HepG2 (cell line): ENCODE results near the gene VSIG10L2. TPM values are rescaled to one million over a fixed set of nuclear protein-coding genes. Genes with fewer than 3 reads are reported as not detected.
A peak's percentile ranks its signal among the peaks of the same experiment; 100 is the strongest.

Experiments used
- ATAD3A ChIP-seq: sonication (generic); formaldehyde crosslinking; IDR thresholded peaks from 2 replicates; pipeline ENCODE4 v1.4.0; 2020; ENCODE audit warnings: missing genetic modification reagents
- ATF7-NPFF ChIP-seq: sonication (generic); formaldehyde crosslinking; IDR thresholded peaks from 2 replicates; pipeline ENCODE4 v1.8.1; 2023; ENCODE audit warnings: mild to moderate bottlenecking, low read depth, missing genetic modification reagents, moderate library complexity
- BCL6 ChIP-seq: IDR thresholded peaks from 2 replicates; pipeline ENCODE4 v1.6.1; 2016; ENCODE audit warnings: missing genetic modification reagents, missing compliant biosample characterization
- FIP1L1 ChIP-seq: fragments of 200-400 bp; formaldehyde crosslinking; IDR thresholded peaks from 2 replicates; pipeline ENCODE4 v1.6.1; 2018; ENCODE audit warnings: low read depth, mild to moderate bottlenecking, low read length, moderate library complexity, borderline replicate concordance; ENCODE audit not compliant: insufficient read depth
- GATA4 ChIP-seq: sonication (generic); IDR thresholded peaks from 2 replicates; pipeline ENCODE4 v1.6.1; 2016; ENCODE audit warnings: antibody characterized with exemption, low read depth, borderline replicate concordance
- ISX ChIP-seq: sonication (generic); formaldehyde crosslinking; conservative IDR thresholded peaks from 2 replicates; pipeline ENCODE4 v1.5.0; 2020; ENCODE audit warnings: missing genetic modification reagents
- NR2F6 ChIP-seq, 2 experiments: IDR thresholded peaks; 2 replicates each; pipeline ENCODE4 v1.6.1; 2016; ENCODE audit warnings: antibody characterized with exemption in 1 of 2, mild to moderate bottlenecking in 1 of 2
- RBM22 ChIP-seq: fragments of 200-400 bp; formaldehyde crosslinking; optimal IDR thresholded peaks from 2 replicates; pipeline ENCODE3; 2017; ENCODE audit warnings: mild to moderate bottlenecking, low read length, moderate library complexity
- SAP130 ChIP-seq: IDR thresholded peaks from 2 replicates; pipeline ENCODE4 v1.6.1; 2016; ENCODE audit warnings: low read depth
- SOX5 ChIP-seq: IDR thresholded peaks from 2 replicates; pipeline ENCODE4 v1.6.1; 2016; ENCODE audit warnings: borderline replicate concordance
- SP4 ChIP-seq: sonication (generic); formaldehyde crosslinking; IDR thresholded peaks from 2 replicates; pipeline ENCODE4 v1.8.1; 2023; ENCODE audit warnings: mild to moderate bottlenecking, missing genetic modification reagents
- TAF1 ChIP-seq: sonication (generic); formaldehyde crosslinking; IDR thresholded peaks from 2 replicates; pipeline ENCODE4 v1.4.0; 2020; ENCODE audit warnings: missing genetic modification reagents
- YEATS2 ChIP-seq: sonication (generic); formaldehyde crosslinking; IDR thresholded peaks from 2 replicates; pipeline ENCODE4 v1.4.0; 2020; ENCODE audit warnings: missing genetic modification reagents, borderline replicate concordance
- ZNF446 ChIP-seq: sonication (generic); formaldehyde crosslinking; IDR thresholded peaks from 2 replicates; pipeline ENCODE4 v1.5.0; 2020; ENCODE audit warnings: mild to moderate bottlenecking, missing genetic modification reagents
- polyA plus RNA-seq, 8 experiments: library from polyadenylated mRNA; depleted of rRNA in 3 of 8; stranded (reverse) in 7 of 8; unstranded in 1 of 8; fragments of >200 nt; fragmentation: Illumina TruSeq in 4 of 8; extraction: Trizol in 4 of 8; gene quantifications; 2 replicates each; pipeline versions ENCODE4 v1.2.1 to v1.2.3, GENCODE V29; 2011 to 2016; ENCODE audit warnings: low read depth in 4 of 8, missing spikeins in 1 of 8, mixed read lengths in 1 of 8; ENCODE audit not compliant: insufficient read depth in 1 of 8
- total RNA-seq, 5 experiments: library from RNA; depleted of rRNA; stranded (reverse); fragments of >200 nt; fragmentation: Illumina TruSeq; extraction: Trizol; gene quantifications; 2 replicates each; pipeline ENCODE4 v1.2.3, GENCODE V29; 2016; ENCODE audit warnings: low read depth in 1 of 5
- TF ChIP-seq, protein P1 (sequence below): sonication (generic); formaldehyde crosslinking; IDR thresholded peaks from 2 replicates; pipeline ENCODE4 v1.4.0; 2020; ENCODE audit warnings: mild to moderate bottlenecking, missing genetic modification reagents
- TF ChIP-seq, protein P2 (sequence below): IDR thresholded peaks from 2 replicates; pipeline ENCODE4 v1.4.0; 2020; ENCODE audit warnings: mild to moderate bottlenecking, missing genetic modification reagents
- TF ChIP-seq, protein P3 (sequence below): sonication (generic); formaldehyde crosslinking; IDR thresholded peaks from 2 replicates; pipeline ENCODE4 v1.4.0; 2020; ENCODE audit warnings: missing genetic modification reagents, borderline replicate concordance
- TF ChIP-seq, protein P4 (sequence below): IDR thresholded peaks from 2 replicates; pipeline ENCODE4 v1.6.1; 2012; ENCODE audit warnings: inconsistent platforms
- TF ChIP-seq, protein P5 (sequence below): sonication (generic); formaldehyde crosslinking; IDR thresholded peaks from 2 replicates; pipeline ENCODE4 v1.4.0; 2020; ENCODE audit warnings: missing genetic modification reagents

Gene VSIG10L2
- total and polyA plus RNA-seq, 2 of the 13 experiments (the other 11 are each of a cell fraction or from before 2014, with no cell fraction given), result 0.21 TPM; not detected in 1

DNA sequence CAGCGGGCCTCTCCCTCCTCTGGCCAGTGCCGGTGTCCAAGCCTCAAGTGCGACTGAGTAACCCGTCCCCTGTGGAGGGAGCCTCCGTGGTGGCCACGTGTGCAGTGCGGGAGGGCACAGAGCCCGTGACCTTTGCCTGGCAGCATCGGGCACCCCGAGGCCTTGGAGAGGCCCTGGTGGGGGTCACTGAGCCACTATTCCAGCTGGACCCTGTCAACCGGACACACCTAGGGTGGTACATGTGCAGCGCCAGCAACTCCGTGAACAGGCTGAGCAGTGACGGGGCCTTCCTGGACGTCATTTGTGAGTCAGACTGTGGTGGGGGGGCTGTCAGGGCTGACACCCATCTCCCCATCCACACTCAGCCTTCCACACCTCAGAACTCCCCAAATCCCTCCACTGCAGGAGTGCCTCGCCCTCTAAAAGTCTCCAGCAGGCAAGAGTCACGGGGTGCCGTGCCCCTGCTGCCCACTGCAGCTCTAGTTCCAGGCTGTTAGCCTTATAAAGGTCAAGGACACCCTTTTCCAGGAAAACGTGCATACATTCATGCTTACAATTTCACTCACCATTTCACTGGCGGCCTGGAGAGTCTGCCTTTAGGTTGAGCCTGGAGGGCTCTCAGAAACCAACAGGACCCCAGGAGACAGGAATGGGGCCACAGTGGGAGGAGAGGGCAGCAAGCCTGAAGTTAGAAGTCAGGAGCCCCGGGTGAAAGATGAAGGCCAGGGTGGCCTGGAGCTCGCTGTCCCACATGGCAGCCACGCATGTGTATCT is 2.6 kb downstream of the VSIG10L2 start (continued):
- TF ChIP-seq ATAD3A (CRISPR knock-in tag) (no peak), SAP130 (CRISPR knock-in tag) (0 out of 2 replicates have a peak, but pooled peaks have one; percentile 15), ZNF446 (CRISPR knock-in tag) (no peak), RBM22 (no peak), ISX (CRISPR knock-in tag) (no peak), SOX5 (no peak), GATA4 (no peak), BCL6 (peak; percentile 67), SP4 (CRISPR knock-in tag) (no peak), TAF1 (CRISPR knock-in tag) (no peak), NR2F6 (IDR thresholded peaks at IDR 0.05) (peak; percentile 52; the same call in 1 of the 2 replicates), NR2F6 (CRISPR knock-in tag; IDR thresholded peaks at IDR 0.05) (peak; percentile 70; the same call in 1 of the 2 replicates), ATF7-NPFF (no peak), FIP1L1 (no peak), YEATS2 (CRISPR knock-in tag) (no peak)
- TF ChIP-seq, protein P1, sequence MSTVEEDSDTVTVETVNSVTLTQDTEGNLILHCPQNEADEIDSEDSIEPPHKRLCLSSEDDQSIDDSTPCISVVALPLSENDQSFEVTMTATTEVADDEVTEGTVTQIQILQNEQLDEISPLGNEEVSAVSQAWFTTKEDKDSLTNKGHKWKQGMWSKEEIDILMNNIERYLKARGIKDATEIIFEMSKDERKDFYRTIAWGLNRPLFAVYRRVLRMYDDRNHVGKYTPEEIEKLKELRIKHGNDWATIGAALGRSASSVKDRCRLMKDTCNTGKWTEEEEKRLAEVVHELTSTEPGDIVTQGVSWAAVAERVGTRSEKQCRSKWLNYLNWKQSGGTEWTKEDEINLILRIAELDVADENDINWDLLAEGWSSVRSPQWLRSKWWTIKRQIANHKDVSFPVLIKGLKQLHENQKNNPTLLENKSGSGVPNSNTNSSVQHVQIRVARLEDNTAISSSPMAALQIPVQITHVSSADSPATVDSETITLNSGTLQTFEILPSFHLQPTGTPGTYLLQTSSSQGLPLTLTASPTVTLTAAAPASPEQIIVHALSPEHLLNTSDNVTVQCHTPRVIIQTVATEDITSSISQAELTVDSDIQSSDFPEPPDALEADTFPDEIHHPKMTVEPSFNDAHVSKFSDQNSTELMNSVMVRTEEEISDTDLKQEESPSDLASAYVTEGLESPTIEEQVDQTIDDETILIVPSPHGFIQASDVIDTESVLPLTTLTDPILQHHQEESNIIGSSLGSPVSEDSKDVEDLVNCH (CRISPR knock-in tag), result no peak
- TF ChIP-seq, protein P2, sequence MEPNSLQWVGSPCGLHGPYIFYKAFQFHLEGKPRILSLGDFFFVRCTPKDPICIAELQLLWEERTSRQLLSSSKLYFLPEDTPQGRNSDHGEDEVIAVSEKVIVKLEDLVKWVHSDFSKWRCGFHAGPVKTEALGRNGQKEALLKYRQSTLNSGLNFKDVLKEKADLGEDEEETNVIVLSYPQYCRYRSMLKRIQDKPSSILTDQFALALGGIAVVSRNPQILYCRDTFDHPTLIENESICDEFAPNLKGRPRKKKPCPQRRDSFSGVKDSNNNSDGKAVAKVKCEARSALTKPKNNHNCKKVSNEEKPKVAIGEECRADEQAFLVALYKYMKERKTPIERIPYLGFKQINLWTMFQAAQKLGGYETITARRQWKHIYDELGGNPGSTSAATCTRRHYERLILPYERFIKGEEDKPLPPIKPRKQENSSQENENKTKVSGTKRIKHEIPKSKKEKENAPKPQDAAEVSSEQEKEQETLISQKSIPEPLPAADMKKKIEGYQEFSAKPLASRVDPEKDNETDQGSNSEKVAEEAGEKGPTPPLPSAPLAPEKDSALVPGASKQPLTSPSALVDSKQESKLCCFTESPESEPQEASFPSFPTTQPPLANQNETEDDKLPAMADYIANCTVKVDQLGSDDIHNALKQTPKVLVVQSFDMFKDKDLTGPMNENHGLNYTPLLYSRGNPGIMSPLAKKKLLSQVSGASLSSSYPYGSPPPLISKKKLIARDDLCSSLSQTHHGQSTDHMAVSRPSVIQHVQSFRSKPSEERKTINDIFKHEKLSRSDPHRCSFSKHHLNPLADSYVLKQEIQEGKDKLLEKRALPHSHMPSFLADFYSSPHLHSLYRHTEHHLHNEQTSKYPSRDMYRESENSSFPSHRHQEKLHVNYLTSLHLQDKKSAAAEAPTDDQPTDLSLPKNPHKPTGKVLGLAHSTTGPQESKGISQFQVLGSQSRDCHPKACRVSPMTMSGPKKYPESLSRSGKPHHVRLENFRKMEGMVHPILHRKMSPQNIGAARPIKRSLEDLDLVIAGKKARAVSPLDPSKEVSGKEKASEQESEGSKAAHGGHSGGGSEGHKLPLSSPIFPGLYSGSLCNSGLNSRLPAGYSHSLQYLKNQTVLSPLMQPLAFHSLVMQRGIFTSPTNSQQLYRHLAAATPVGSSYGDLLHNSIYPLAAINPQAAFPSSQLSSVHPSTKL (CRISPR knock-in tag), result 0 out of 2 replicates have a peak, but pooled peaks have one; percentile 36
- TF ChIP-seq, protein P3, sequence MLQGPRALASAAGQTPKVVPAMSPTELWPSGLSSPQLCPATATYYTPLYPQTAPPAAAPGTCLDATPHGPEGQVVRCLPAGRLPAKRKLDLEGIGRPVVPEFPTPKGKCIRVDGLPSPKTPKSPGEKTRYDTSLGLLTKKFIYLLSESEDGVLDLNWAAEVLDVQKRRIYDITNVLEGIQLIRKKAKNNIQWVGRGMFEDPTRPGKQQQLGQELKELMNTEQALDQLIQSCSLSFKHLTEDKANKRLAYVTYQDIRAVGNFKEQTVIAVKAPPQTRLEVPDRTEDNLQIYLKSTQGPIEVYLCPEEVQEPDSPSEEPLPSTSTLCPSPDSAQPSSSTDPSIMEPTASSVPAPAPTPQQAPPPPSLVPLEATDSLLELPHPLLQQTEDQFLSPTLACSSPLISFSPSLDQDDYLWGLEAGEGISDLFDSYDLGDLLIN (CRISPR knock-in tag), result no peak
- TF ChIP-seq, protein P4, sequence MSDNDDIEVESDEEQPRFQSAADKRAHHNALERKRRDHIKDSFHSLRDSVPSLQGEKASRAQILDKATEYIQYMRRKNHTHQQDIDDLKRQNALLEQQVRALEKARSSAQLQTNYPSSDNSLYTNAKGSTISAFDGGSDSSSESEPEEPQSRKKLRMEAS, result 0 out of 2 replicates have a peak, but pooled peaks have one; percentile 18
- TF ChIP-seq, protein P5, sequence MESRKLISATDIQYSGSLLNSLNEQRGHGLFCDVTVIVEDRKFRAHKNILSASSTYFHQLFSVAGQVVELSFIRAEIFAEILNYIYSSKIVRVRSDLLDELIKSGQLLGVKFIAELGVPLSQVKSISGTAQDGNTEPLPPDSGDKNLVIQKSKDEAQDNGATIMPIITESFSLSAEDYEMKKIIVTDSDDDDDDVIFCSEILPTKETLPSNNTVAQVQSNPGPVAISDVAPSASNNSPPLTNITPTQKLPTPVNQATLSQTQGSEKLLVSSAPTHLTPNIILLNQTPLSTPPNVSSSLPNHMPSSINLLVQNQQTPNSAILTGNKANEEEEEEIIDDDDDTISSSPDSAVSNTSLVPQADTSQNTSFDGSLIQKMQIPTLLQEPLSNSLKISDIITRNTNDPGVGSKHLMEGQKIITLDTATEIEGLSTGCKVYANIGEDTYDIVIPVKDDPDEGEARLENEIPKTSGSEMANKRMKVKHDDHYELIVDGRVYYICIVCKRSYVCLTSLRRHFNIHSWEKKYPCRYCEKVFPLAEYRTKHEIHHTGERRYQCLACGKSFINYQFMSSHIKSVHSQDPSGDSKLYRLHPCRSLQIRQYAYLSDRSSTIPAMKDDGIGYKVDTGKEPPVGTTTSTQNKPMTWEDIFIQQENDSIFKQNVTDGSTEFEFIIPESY (CRISPR knock-in tag), result peak; percentile 47; the same call in 1 of the 2 replicates
